HEK293 (cell line): ENCODE measurements around the gene UBXN4.

Experiments
- GLIS2 ChIP-seq: fragments of 450-650 bp; formaldehyde crosslinking; IDR thresholded peaks from 2 replicates; pipeline ENCODE4 v1.5.1; 2016; ENCODE audit warnings: missing biosample characterization, missing genetic modification characterization
- KLF1 ChIP-seq: fragments of 450-650 bp; formaldehyde crosslinking; IDR thresholded peaks from 2 replicates; pipeline ENCODE4 v1.5.1; 2016; ENCODE audit warnings: missing biosample characterization, missing genetic modification characterization
- KLF16 ChIP-seq: fragments of 450-650 bp; formaldehyde crosslinking; IDR thresholded peaks from 2 replicates; pipeline ENCODE4 v1.5.1; 2017; ENCODE audit warnings: missing biosample characterization, missing genetic modification characterization
- SALL2 ChIP-seq: fragments of 450-650 bp; formaldehyde crosslinking; IDR thresholded peaks from 2 replicates; pipeline ENCODE4 v1.5.0; 2017; ENCODE audit warnings: missing biosample characterization, mild to moderate bottlenecking, missing genetic modification characterization, borderline replicate concordance
- SCRT1 ChIP-seq: fragments of 450-650 bp; formaldehyde crosslinking; IDR thresholded peaks from 2 replicates; pipeline ENCODE4 v1.5.1; 2016; ENCODE audit warnings: missing biosample characterization, missing genetic modification characterization, borderline replicate concordance
- SP3 ChIP-seq: fragments of 450-650 bp; formaldehyde crosslinking; IDR thresholded peaks from 2 replicates; pipeline ENCODE4 v1.5.1; 2016; ENCODE audit warnings: missing biosample characterization, missing genetic modification characterization
- YY2 ChIP-seq: fragments of 450-650 bp; formaldehyde crosslinking; IDR thresholded peaks from 2 replicates; pipeline ENCODE4 v1.5.1; 2016; ENCODE audit warnings: missing biosample characterization, missing genetic modification characterization
- ZBTB21 ChIP-seq: fragments of 450-650 bp; formaldehyde crosslinking; IDR thresholded peaks from 2 replicates; pipeline ENCODE4 v1.5.1; 2017; ENCODE audit warnings: missing biosample characterization, missing genetic modification characterization
- ZBTB6 ChIP-seq: fragments of 450-650 bp; formaldehyde crosslinking; IDR thresholded peaks from 2 replicates; pipeline ENCODE4 v1.5.1; 2017; ENCODE audit warnings: missing biosample characterization, missing genetic modification characterization
- ZNF114 ChIP-seq: fragments of 450-650 bp; formaldehyde crosslinking; IDR thresholded peaks from 2 replicates; pipeline ENCODE4 v1.5.0; 2017; ENCODE audit warnings: missing biosample characterization, missing genetic modification characterization
- ZNF274 ChIP-seq, 2 experiments: fragments of 200-500 bp in 1 of 2; fragments of 450-650 bp in 1 of 2; sonication (Bioruptor generic) in 1 of 2; formaldehyde crosslinking in 1 of 2; IDR thresholded peaks; 2 replicates each; pipeline versions ENCODE4 v1.5.1 to v1.6.1; 2014 to 2016; ENCODE audit warnings: borderline replicate concordance in 1 of 2, inconsistent platforms in 1 of 2, low read length in 1 of 2, missing biosample characterization in 1 of 2, missing genetic modification characterization in 1 of 2
- ZNF391 ChIP-seq: fragments of 450-650 bp; formaldehyde crosslinking; IDR thresholded peaks from 2 replicates; pipeline ENCODE4 v1.5.1; 2016; ENCODE audit warnings: low read depth, missing biosample characterization, missing genetic modification characterization, borderline replicate concordance
- ZNF404 ChIP-seq: fragments of 450-650 bp; formaldehyde crosslinking; IDR thresholded peaks from 2 replicates; pipeline ENCODE4 v1.5.1; 2017; ENCODE audit warnings: missing biosample characterization, missing genetic modification characterization
- ZNF416 ChIP-seq: fragments of 450-650 bp; formaldehyde crosslinking; IDR thresholded peaks from 2 replicates; pipeline ENCODE4 v1.5.1; 2016; ENCODE audit warnings: missing biosample characterization, missing genetic modification characterization
- ZNF488 ChIP-seq: fragments of 450-650 bp; formaldehyde crosslinking; IDR thresholded peaks from 2 replicates; pipeline ENCODE4 v1.5.1; 2016; ENCODE audit warnings: missing biosample characterization, missing genetic modification characterization
- ZNF558 ChIP-seq: fragments of 450-650 bp; formaldehyde crosslinking; IDR thresholded peaks from 2 replicates; pipeline ENCODE4 v1.5.1; 2016; ENCODE audit warnings: missing biosample characterization, missing genetic modification characterization
- ZNF560 ChIP-seq: fragments of 450-650 bp; formaldehyde crosslinking; IDR thresholded peaks from 2 replicates; pipeline ENCODE4 v1.5.1; 2017; ENCODE audit warnings: missing biosample characterization, missing genetic modification characterization, borderline replicate concordance
- ZNF629 ChIP-seq: fragments of 450-650 bp; formaldehyde crosslinking; IDR thresholded peaks from 2 replicates; pipeline ENCODE4 v1.5.1; 2017; ENCODE audit warnings: missing biosample characterization, missing genetic modification characterization
- ZNF830 ChIP-seq: fragments of 450-650 bp; IDR thresholded peaks from 2 replicates; pipeline ENCODE4 v1.5.0; 2018; ENCODE audit warnings: missing biosample characterization, missing genetic modification characterization, low read depth, mild to moderate bottlenecking, moderate library complexity
- TF ChIP-seq, protein P1 (sequence below): fragments of 450-650 bp; formaldehyde crosslinking; IDR thresholded peaks from 2 replicates; pipeline ENCODE4 v1.5.1; 2016; ENCODE audit warnings: missing biosample characterization, missing genetic modification characterization, low read depth
- TF ChIP-seq, protein P2 (sequence below): fragments of 450-650 bp; formaldehyde crosslinking; IDR thresholded peaks from 2 replicates; pipeline ENCODE4 v1.5.1; 2016; ENCODE audit warnings: missing biosample characterization, missing genetic modification characterization

UBXN4 gene

DNA sequence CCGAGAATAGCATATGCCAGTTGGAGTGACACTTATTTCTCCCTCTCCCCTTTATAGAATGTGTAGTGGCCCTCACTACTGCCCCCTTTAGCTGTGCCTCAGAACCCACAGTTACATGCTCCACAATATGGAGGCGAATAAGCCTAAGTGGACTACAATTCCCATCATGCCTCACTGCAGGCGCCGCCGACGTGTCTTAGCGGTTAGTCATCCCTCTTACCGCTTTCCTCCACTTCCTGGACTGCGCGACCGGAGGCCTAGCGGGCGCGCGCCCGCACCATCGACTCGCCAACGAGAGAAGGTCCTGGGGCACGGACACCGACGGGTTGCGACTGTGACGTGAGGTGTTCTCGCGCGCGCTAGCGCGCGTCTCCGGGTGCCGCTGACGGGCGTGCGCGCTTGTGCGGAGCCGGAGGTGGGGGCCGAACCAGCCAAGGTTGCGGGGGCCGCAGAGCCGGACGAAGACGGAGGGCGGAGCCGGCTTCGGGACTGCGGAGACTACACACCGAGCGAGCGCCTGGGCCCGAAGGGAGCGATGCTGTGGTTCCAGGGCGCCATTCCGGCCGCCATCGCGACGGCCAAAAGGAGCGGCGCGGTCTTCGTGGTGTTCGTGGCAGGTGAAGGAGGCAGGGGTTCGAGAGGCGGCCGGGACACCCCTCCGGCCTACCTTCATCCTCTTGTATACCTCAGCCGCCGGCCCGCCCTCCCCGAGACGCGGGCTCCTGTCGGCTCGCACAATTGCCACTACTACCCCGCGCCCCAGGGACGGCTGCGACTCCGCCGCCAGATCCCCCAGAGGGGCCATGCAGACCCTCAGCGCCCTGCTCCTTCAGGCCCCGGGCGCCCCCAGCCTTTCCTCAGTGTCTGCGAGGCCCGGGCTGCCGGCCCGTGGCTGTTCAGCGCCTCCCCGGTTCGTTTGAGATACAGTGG, at the start of gene UBXN4 (continued):
- TF ChIP-seq, protein P1, sequence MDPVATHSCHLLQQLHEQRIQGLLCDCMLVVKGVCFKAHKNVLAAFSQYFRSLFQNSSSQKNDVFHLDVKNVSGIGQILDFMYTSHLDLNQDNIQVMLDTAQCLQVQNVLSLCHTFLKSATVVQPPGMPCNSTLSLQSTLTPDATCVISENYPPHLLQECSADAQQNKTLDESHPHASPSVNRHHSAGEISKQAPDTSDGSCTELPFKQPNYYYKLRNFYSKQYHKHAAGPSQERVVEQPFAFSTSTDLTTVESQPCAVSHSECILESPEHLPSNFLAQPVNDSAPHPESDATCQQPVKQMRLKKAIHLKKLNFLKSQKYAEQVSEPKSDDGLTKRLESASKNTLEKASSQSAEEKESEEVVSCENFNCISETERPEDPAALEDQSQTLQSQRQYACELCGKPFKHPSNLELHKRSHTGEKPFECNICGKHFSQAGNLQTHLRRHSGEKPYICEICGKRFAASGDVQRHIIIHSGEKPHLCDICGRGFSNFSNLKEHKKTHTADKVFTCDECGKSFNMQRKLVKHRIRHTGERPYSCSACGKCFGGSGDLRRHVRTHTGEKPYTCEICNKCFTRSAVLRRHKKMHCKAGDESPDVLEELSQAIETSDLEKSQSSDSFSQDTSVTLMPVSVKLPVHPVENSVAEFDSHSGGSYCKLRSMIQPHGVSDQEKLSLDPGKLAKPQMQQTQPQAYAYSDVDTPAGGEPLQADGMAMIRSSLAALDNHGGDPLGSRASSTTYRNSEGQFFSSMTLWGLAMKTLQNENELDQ (tag by site-specific recombination) = no peak
- no peak for TF ChIP-seq ZNF274 (IDR thresholded peaks at IDR 0.05; ENCODE audit: low read length)
- TF ChIP-seq ZNF274 (tag by site-specific recombination; IDR thresholded peaks at IDR 0.05; ENCODE audit: borderline replicate concordance) = no peak
- no peak for TF ChIP-seq ZNF391 (tag by site-specific recombination)
- no peak for TF ChIP-seq ZNF830 (tag by site-specific recombination)
- no peak for TF ChIP-seq SALL2 (tag by site-specific recombination)
- TF ChIP-seq SCRT1 (tag by site-specific recombination) = no peak
- peak; percentile 16; the same call in 1 of the 2 replicates for TF ChIP-seq KLF1 (tag by site-specific recombination)
- TF ChIP-seq ZNF629 (tag by site-specific recombination) = peak; percentile 91
- peak; percentile 32; the same call in 1 of the 2 replicates for TF ChIP-seq GLIS2 (tag by site-specific recombination)
- TF ChIP-seq SP3 (tag by site-specific recombination) = peak; percentile 51
- TF ChIP-seq, protein P2, sequence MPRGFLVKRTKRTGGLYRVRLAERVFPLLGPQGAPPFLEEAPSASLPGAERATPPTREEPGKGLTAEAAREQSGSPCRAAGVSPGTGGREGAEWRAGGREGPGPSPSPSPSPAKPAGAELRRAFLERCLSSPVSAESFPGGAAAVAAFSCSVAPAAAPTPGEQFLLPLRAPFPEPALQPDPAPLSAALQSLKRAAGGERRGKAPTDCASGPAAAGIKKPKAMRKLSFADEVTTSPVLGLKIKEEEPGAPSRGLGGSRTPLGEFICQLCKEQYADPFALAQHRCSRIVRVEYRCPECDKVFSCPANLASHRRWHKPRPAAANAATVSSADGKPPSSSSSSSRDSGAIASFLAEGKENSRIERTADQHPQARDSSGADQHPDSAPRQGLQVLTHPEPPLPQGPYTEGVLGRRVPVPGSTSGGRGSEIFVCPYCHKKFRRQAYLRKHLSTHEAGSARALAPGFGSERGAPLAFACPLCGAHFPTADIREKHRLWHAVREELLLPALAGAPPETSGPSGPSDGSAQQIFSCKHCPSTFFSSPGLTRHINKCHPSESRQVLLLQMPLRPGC = no peak
- TF ChIP-seq ZNF114 (tag by site-specific recombination) = no peak
- TF ChIP-seq ZNF558 (tag by site-specific recombination) = no peak
- TF ChIP-seq ZNF416 = no peak
- no peak for TF ChIP-seq ZNF488 (tag by site-specific recombination)
- TF ChIP-seq ZBTB21 (tag by site-specific recombination) = peak; percentile 53; the same call in 1 of the 2 replicates
- TF ChIP-seq ZNF560 (tag by site-specific recombination) = no peak
- peak; percentile 64; the same call in 1 of the 2 replicates for TF ChIP-seq YY2
- peak; percentile 77 for TF ChIP-seq KLF16 (tag by site-specific recombination)
- TF ChIP-seq ZBTB6 (tag by site-specific recombination) = no peak
- no peak for TF ChIP-seq ZNF404
